Neuron (in vitro differentiated cells): ENCODE measurements around the gene ROBO1.
"Not testable (repeated sequence)": the region's sequence is repeated elsewhere in the genome, so short reads cannot be mapped to it uniquely, and the experiment has no call there.

Source experiments
- H2AFZ ChIP-seq: one replicate; pipeline ENCODE4 v1.6.1; 2013; ENCODE audit warnings: low read depth, mild to moderate bottlenecking, inconsistent platforms, low read length, moderate library complexity
- H3K27me3 ChIP-seq: one replicate; pipeline ENCODE4 v1.6.1; 2013; ENCODE audit warnings: low read length; ENCODE audit not compliant: insufficient read depth
- H3K36me3 ChIP-seq: one replicate; pipeline ENCODE4 v1.6.1; 2013; ENCODE audit warnings: low read length; ENCODE audit not compliant: insufficient read depth
- H3K4me1 ChIP-seq: one replicate; pipeline ENCODE4 v1.6.1; 2013; ENCODE audit warnings: low read length; ENCODE audit not compliant: insufficient read depth
- H3K4me3 ChIP-seq: 2 replicates; pipeline ENCODE4 v1.5.1; 2013; ENCODE audit warnings: mild to moderate bottlenecking, low read length, moderate library complexity
- H3K9me3 ChIP-seq: one replicate; pipeline ENCODE4 v1.6.1; 2013; ENCODE audit warnings: low read length

The ROBO1 gene

GRCh38 chr3:79767905-79768267 lies at the start of gene ROBO1:
Gene ROBO1 (minus strand): TSS chr3:79767998.
- Histone ChIP-seq H3K36me3 (no peaks in the 10 kb centered on the region), H3K27me3 (peaks cover 21% of the 10 kb centered on the region), H3K4me1 (peaks cover 19% of the 10 kb centered on the region), H3K9me3 (no peaks in the 10 kb centered on the region), H2AFZ (peak within 1 kb of the TSS; percentile 86), H3K4me3 (peak within 1 kb of the TSS; percentile 46)

GRCh38 chr3:79817224-79817623 lies 49.4 kb upstream of the ROBO1 start:
- Histone ChIP-seq H3K4me1 (no peaks in the 10 kb centered on the region), H3K27me3 (no peaks in the 10 kb centered on the region), H3K4me3 (no peak overlapping the region), H2AFZ (no peak overlapping the region), H3K9me3 (no peaks in the 10 kb centered on the region), H3K36me3 (no peaks in the 10 kb centered on the region)

GRCh38 chr3:79815478-79815877 lies 47.7 kb upstream of the ROBO1 start:
- Histone ChIP-seq H3K27me3 (no peaks in the 10 kb centered on the region), H3K4me3 (no peak overlapping the region), H3K36me3 (no peaks in the 10 kb centered on the region), H3K4me1 (no peaks in the 10 kb centered on the region), H2AFZ (no peak overlapping the region), H3K9me3 (no peaks in the 10 kb centered on the region)

- no peak overlapping the region for H3K4me3 ChIP-seq
- H3K36me3 ChIP-seq: no peaks in the 10 kb centered on the region
- H3K9me3 ChIP-seq: no peaks in the 10 kb centered on the region
- no peak overlapping the region for H2AFZ ChIP-seq
- no peaks in the 10 kb centered on the region for H3K4me1 ChIP-seq
- no peaks in the 10 kb centered on the region for H3K27me3 ChIP-seq
Observed at GRCh38 chr3:79810581-79810980, 42.8 kb upstream of the ROBO1 start.

- no peaks in the 10 kb centered on the region for H3K9me3 ChIP-seq
- no peak overlapping the region for H3K4me3 ChIP-seq
- H3K36me3 ChIP-seq: no peaks in the 10 kb centered on the region
- H3K27me3 ChIP-seq: no peaks in the 10 kb centered on the region
- no peak overlapping the region for H2AFZ ChIP-seq
- H3K4me1 ChIP-seq: no peaks in the 10 kb centered on the region
Observed at GRCh38 chr3:79810092-79810491, 42.3 kb upstream of the ROBO1 start.

- Histone ChIP-seq H3K4me1 (no peaks in the 10 kb centered on the region), H3K36me3 (no peaks in the 10 kb centered on the region), H3K27me3 (no peaks in the 10 kb centered on the region), H3K4me3 (no peak overlapping the region), H2AFZ (no peak overlapping the region), H3K9me3 (no peaks in the 10 kb centered on the region)
Observed at GRCh38 chr3:79809106-79809505, 41.3 kb upstream of the ROBO1 start.

- H3K27me3 ChIP-seq: no peaks in the 10 kb centered on the region
- H3K36me3 ChIP-seq: no peaks in the 10 kb centered on the region
- no peaks in the 10 kb centered on the region for H3K9me3 ChIP-seq
- H3K4me3 ChIP-seq: no peak overlapping the region
- H3K4me1 ChIP-seq: no peaks in the 10 kb centered on the region
- no peak overlapping the region for H2AFZ ChIP-seq
Observed at GRCh38 chr3:79808515-79808914, 40.7 kb upstream of the ROBO1 start.

GRCh38 chr3:79790177-79790576 lies 22.4 kb upstream of the ROBO1 start:
- H3K27me3 ChIP-seq, H3K4me3 ChIP-seq, H3K36me3 ChIP-seq, H2AFZ ChIP-seq, H3K4me1 ChIP-seq, H3K9me3 ChIP-seq: not testable (repeated sequence)

GRCh38 chr3:79773291-79773690 lies 5.5 kb upstream of the ROBO1 start:
- H3K27me3 ChIP-seq: no peaks in the 10 kb centered on the region
- no peaks in the 10 kb centered on the region for H3K4me1 ChIP-seq
- H3K9me3 ChIP-seq: no peaks in the 10 kb centered on the region
- no peaks in the 10 kb centered on the region for H3K36me3 ChIP-seq
- H2AFZ ChIP-seq: no peak overlapping the region
- H3K4me3 ChIP-seq: no peak overlapping the region

GRCh38 chr3:79769229-79769628 lies 1.4 kb upstream of the ROBO1 start:
- Histone ChIP-seq H3K4me3 (no peak overlapping the region), H3K4me1 (peaks cover 19% of the 10 kb centered on the region), H3K27me3 (peaks cover 21% of the 10 kb centered on the region), H2AFZ (no peak overlapping the region), H3K36me3 (no peaks in the 10 kb centered on the region), H3K9me3 (no peaks in the 10 kb centered on the region)

GRCh38 chr3:79767194-79767904 lies 449 bp downstream of the ROBO1 start:
- peaks cover 19% of the 10 kb centered on the region for H3K4me1 ChIP-seq
- peak overlapping the region; percentile 46 for H3K4me3 ChIP-seq
- no peaks in the 10 kb centered on the region for H3K36me3 ChIP-seq
- no peaks in the 10 kb centered on the region for H3K9me3 ChIP-seq
- peak overlapping the region; percentile 86 for H2AFZ ChIP-seq
- peaks cover 21% of the 10 kb centered on the region for H3K27me3 ChIP-seq

- Histone ChIP-seq H3K4me1 (peaks cover 19% of the 10 kb centered on the region), H3K4me3 (peak overlapping the region; percentile 46), H2AFZ (peak overlapping the region; percentile 86), H3K36me3 (no peaks in the 10 kb centered on the region), H3K27me3 (peaks cover 21% of the 10 kb centered on the region), H3K9me3 (no peaks in the 10 kb centered on the region)
Observed at GRCh38 chr3:79766496-79767193, 1.2 kb downstream of the ROBO1 start.

- H3K27me3 ChIP-seq: peaks cover 21% of the 10 kb centered on the region
Observed at GRCh38 chr3:79765911-79766310, 1.9 kb downstream of the ROBO1 start.

More at GRCh38 chr3:79765911-79766310, 1.9 kb downstream of the ROBO1 start:
- Histone ChIP-seq H3K36me3 (no peaks in the 10 kb centered on the region), H2AFZ (peak overlapping the region; percentile 86), H3K4me3 (peak overlapping the region; percentile 46), H3K4me1 (peaks cover 19% of the 10 kb centered on the region), H3K9me3 (no peaks in the 10 kb centered on the region)
